Hepatocyte (in vitro differentiated cells): Measurements from ENCODE around the gene LENG8.

ENCODE experiments used
- EZH2phosphoT487 ChIP-seq: fragments of 200-600 bp; sonication (generic); IDR thresholded peaks from one replicate; pipeline ENCODE4 v1.6.1; 2018; ENCODE audit warnings: antibody characterized with exemption, mild to moderate bottlenecking, low read depth, moderate library complexity; ENCODE audit not compliant: unreplicated experiment, severe bottlenecking
- TF ChIP-seq, protein P1 (sequence below): fragments of 200-600 bp; sonication (generic); IDR thresholded peaks from 2 replicates; pipeline ENCODE4 v1.5.1; 2016; ENCODE audit warnings: antibody characterized with exemption, mild to moderate bottlenecking; ENCODE audit not compliant: poor library complexity

DNA sequence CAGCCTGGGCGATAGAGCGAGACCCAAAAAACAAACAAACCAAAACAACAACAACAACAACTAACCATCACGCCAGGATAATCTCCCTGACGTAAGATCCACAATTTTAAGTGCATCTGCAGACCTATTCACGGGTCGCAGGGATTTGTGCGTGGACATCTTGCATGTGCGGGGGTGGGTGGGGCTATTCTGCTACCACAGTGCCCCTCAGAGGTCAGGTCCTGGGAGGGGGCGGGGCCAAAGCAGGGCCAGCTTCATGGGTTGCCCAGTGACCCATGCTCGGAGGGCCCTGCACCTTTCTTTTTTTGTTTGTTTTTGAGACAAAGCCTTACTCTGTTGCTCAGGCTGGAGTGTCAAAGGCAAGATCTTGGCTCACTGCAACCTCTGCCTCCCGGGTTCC is 26.7 kb downstream of the LENG8 start:
- TF ChIP-seq, protein P1, sequence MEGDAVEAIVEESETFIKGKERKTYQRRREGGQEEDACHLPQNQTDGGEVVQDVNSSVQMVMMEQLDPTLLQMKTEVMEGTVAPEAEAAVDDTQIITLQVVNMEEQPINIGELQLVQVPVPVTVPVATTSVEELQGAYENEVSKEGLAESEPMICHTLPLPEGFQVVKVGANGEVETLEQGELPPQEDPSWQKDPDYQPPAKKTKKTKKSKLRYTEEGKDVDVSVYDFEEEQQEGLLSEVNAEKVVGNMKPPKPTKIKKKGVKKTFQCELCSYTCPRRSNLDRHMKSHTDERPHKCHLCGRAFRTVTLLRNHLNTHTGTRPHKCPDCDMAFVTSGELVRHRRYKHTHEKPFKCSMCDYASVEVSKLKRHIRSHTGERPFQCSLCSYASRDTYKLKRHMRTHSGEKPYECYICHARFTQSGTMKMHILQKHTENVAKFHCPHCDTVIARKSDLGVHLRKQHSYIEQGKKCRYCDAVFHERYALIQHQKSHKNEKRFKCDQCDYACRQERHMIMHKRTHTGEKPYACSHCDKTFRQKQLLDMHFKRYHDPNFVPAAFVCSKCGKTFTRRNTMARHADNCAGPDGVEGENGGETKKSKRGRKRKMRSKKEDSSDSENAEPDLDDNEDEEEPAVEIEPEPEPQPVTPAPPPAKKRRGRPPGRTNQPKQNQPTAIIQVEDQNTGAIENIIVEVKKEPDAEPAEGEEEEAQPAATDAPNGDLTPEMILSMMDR: no peak
- TF ChIP-seq EZH2phosphoT487: no peak
